GM23248 (cell line): ENCODE data around the gene ME2. TPM values are rescaled to one million over a fixed set of nuclear protein-coding genes. Genes with fewer than 3 reads are reported as not detected.
"Not testable (repeated sequence)": the region's sequence is repeated elsewhere in the genome, so short reads cannot be mapped to it uniquely, and the experiment has no call there.

Experiments
- DNase-seq: peaks from one replicate; pipeline ENCODE4 v3.0.0-alpha.2; 2015
- H2AFZ ChIP-seq: fragments of 200-600 bp; sonication (generic); 2 replicates; pipeline ENCODE4 v1.6.1; 2016; ENCODE audit warnings: antibody characterized with exemption
- H3F3A ChIP-seq: fragments of 200-600 bp; sonication (generic); 2 replicates; pipeline ENCODE4 v1.6.1; 2016; ENCODE audit warnings: mild to moderate bottlenecking, antibody characterized with exemption, mixed run types; ENCODE audit not compliant: insufficient read depth
- H3K27ac ChIP-seq: fragments of 200-600 bp; sonication (generic); 2 replicates; pipeline ENCODE4 v1.5.1; 2016; ENCODE audit warnings: mild to moderate bottlenecking
- H3K27me3 ChIP-seq: fragments of 200-600 bp; sonication (generic); replicated peaks from 2 replicates; pipeline ENCODE4 v1.6.1; 2016; ENCODE audit warnings: mild to moderate bottlenecking; ENCODE audit not compliant: insufficient read depth
- H3K36me3 ChIP-seq: fragments of 200-600 bp; sonication (generic); 2 replicates; pipeline ENCODE4 v1.6.1; 2016; ENCODE audit warnings: low read depth, mild to moderate bottlenecking
- H3K4me1 ChIP-seq: fragments of 200-600 bp; sonication (generic); 2 replicates; pipeline ENCODE4 v1.6.1; 2016; ENCODE audit warnings: mild to moderate bottlenecking; ENCODE audit not compliant: insufficient read depth
- H3K4me2 ChIP-seq: fragments of 200-600 bp; sonication (generic); one replicate; pipeline ENCODE4 v1.6.1; 2016; ENCODE audit warnings: mild to moderate bottlenecking; ENCODE audit not compliant: unreplicated experiment
- H3K4me3 ChIP-seq: fragments of 200-600 bp; sonication (generic); 2 replicates; pipeline ENCODE4 v1.5.1; 2016; ENCODE audit warnings: mild to moderate bottlenecking
- H3K79me2 ChIP-seq: fragments of 200-600 bp; sonication (generic); 2 replicates; pipeline ENCODE4 v1.6.1; 2016; ENCODE audit warnings: mild to moderate bottlenecking; ENCODE audit not compliant: insufficient read depth
- H3K9ac ChIP-seq: fragments of 200-600 bp; sonication (generic); 2 replicates; pipeline ENCODE4 v1.6.1; 2016; ENCODE audit warnings: mild to moderate bottlenecking
- H3K9me2 ChIP-seq: fragments of 200-600 bp; sonication (generic); 2 replicates; pipeline ENCODE4 v1.6.1; 2016; ENCODE audit warnings: mixed run types, mild to moderate bottlenecking, moderate library complexity; ENCODE audit not compliant: insufficient read depth
- H3K9me3 ChIP-seq: fragments of 200-600 bp; sonication (generic); one replicate; pipeline ENCODE4 v1.6.1; 2017; ENCODE audit warnings: low read depth
- H4K20me1 ChIP-seq: fragments of 200-600 bp; sonication (generic); 2 replicates; pipeline ENCODE4 v1.6.0; 2016; ENCODE audit not compliant: insufficient read depth
- EZH2 ChIP-seq: fragments of 200-600 bp; sonication (generic); IDR thresholded peaks from 2 replicates; pipeline ENCODE4 v1.6.1; 2018; ENCODE audit warnings: antibody characterized with exemption, mild to moderate bottlenecking; ENCODE audit not compliant: insufficient read depth, poor library complexity, severe bottlenecking
- EZH2phosphoT487 ChIP-seq: fragments of 200-600 bp; sonication (generic); IDR thresholded peaks from 2 replicates; pipeline ENCODE4 v1.6.1; 2018; ENCODE audit warnings: antibody characterized with exemption, moderate library complexity, mild to moderate bottlenecking, low read depth; ENCODE audit not compliant: insufficient read depth
- WGBS, 2 experiments: methylation state at CpG; one replicate each; pipeline ENCODE4 v1.1.6; 2015 to 2017; ENCODE audit warnings: low lambda C conversion rate in 2 of 2, low coverage in 1 of 2; ENCODE audit errors: missing lambda C conversion rate in 2 of 2; 5-methylcytosine and 5-hydroxymethylcytosine counted together
- in situ Hi-C: fragments of 300-500 bp; cut with MboI; formaldehyde crosslinking; loops from 2 replicates; pipeline ENCODE4 v1.15.0; 2020
- polyA plus RNA-seq: library from polyadenylated mRNA; unstranded; fragments of >200 nt; fragmentation: Nextera tagmentation; extraction: Ambion mirVana; gene quantifications from 2 replicates; pipeline ENCODE4 v1.2.1, GENCODE V29; 2016
- total RNA-seq: library from RNA; depleted of rRNA; stranded (reverse); fragments of >200 nt; shearing (Covaris generic); gene quantifications from 2 replicates; pipeline ENCODE4 v1.2.3, GENCODE V29; 2014; rRNA removed

The ME2 gene
- total RNA-seq, result 24.5 and 32.2 TPM in 2 replicates
- polyA plus RNA-seq, result 24.1 and 25.6 TPM in 2 replicates

DNA sequence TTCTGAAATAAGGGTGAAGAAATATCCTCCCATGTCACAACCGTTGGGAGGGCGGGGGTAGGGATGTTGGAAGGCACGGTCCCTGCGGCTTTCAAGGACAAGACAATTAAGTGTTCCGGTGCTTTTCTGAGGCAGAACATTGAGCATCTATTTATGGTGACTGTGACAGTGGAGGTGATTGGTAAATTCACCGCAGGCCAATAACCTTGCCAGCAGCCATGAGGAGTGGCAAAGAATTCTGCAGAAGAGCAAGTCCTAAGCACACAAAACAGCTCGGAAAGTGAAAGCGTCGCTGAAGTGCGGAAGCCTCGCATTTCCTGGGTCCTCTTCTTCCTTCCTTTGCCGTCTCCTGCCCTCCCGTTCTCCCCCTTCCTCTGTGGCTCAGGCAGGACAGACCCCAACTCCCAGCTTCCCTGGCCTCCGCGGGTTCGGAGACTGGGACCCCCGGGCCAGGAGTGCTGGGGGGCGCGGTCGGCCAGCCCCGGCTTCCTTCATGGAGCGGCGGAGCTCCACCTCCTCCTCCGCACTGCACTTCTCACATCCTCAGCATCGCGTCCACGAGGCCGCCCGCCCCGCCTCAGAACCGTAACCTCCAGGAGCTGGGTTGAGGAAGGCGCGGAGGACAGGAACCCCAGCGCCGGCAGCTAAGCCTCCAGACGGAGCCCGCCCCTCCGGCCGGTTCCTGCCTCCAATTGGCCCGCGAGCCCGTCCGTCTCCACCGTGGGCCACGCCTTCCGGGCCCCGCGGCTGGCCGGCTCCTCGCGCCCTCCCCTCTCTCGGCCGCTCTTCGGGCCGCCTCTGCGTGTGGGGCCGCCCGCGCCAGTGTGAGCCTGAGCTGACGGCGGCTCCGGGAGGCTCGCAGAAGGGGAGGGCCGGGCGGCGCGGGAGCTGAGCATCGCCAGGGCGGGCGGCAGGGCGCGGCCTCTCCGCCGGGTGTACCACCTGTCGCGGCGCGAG is at the start of gene ME2:
Gene ME2, plus strand, starts transcription at position 774 of the 957 bp plus-strand sequence. CDS start 16,703 bp downstream, outside the sequence.
- no peaks in the 10 kb centered on the region for H3K36me3 ChIP-seq
- H3K4me1 ChIP-seq, result peaks cover 7% of the 10 kb centered on the region
- no peaks in the 10 kb centered on the region for H3K9me2 ChIP-seq
- H2AFZ ChIP-seq, result peak within 1 kb of the TSS; percentile 97
- H3K4me2 ChIP-seq, result peak within 1 kb of the TSS; percentile 97
- H3K4me3 ChIP-seq, result peak within 1 kb of the TSS; percentile 97
- no peaks in the 10 kb centered on the region for H3K9me3 ChIP-seq
- TF ChIP-seq EZH2phosphoT487 (no peak), EZH2 (no peak)
- peak; percentile 96 for DNase-seq
- H3K27ac ChIP-seq, result peak within 1 kb of the TSS; percentile 64
- H3K79me2 ChIP-seq, result peaks cover 37% of the 10 kb centered on the region
- H3K27me3 ChIP-seq, result no peaks in the 10 kb centered on the region
- WGBS, 2 experiments, result 1 to 2% methylated on average over 25 to 72 of the region's 78 CpGs
- peaks cover 9% of the 10 kb centered on the region; the same call in 1 of the 2 replicates for H3F3A ChIP-seq
- in situ Hi-C loops, result no loop called here
- H3K9ac ChIP-seq, result peak within 1 kb of the TSS; percentile 83
- H4K20me1 ChIP-seq, result no peaks in the 10 kb centered on the region

DNA sequence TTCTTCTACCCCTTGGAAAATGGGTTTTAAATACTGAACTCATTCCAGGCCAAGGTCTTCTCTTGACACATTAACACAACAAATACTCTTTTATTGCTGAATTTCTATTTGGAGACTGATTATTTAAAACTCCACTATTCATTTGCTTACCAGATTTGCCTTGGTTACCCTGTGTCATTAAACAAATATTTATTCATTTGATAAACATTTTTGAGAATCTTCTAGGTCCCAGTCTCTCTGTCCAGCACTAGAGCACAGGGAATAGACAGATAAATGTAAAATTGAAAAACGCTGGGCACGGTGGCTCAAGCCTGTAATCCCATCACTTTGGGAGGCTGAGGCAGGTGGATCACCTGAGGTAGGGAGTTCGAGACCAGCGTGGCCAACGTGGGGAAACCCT is 49.3 kb upstream of the ME2 start:
- no peaks in the 10 kb centered on the region for H3F3A ChIP-seq
- no peaks in the 10 kb centered on the region for H3K9me2 ChIP-seq
- in situ Hi-C loops, result no loop called here
- WGBS, 2 experiments, result 51 to 56% methylated on average over 5 of the region's 5 CpGs
- H2AFZ ChIP-seq, result no peak overlapping the region
- H3K4me3 ChIP-seq, result no peak overlapping the region
- no peak overlapping the region for H3K27ac ChIP-seq
- peaks cover 3% of the 10 kb centered on the region; the same call in 1 of the 2 replicates for H3K27me3 ChIP-seq
- H3K79me2 ChIP-seq, result no peaks in the 10 kb centered on the region
- no peak for DNase-seq
- TF ChIP-seq EZH2phosphoT487 (no peak), EZH2 (no peak)
- H3K9me3 ChIP-seq, result no peaks in the 10 kb centered on the region
- H4K20me1 ChIP-seq, result no peaks in the 10 kb centered on the region
- H3K4me1 ChIP-seq, result no peaks in the 10 kb centered on the region
- no peak overlapping the region for H3K4me2 ChIP-seq
- no peaks in the 10 kb centered on the region for H3K36me3 ChIP-seq
- no peak overlapping the region for H3K9ac ChIP-seq

DNA sequence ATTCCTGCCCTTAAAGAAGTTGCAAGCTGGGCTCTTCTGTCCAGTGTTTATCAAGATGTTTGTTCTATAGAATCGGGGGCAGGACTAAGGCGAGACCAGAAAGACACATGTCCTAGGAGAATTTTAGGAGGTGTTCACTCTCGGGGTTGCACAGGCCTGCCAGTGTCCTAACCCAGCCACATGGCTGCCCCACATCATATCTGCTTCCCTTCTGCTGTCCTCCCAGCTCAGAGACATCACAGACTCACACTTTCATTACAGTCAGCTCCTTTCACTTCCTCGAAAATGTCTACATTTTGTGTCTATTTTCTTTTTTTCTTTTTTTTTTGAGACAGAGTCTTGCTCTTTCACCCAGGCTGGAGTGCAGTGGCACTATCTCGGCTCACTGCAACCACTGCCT is 48.4 kb upstream of the ME2 start:
- no peaks in the 10 kb centered on the region for H3K9me3 ChIP-seq
- no peaks in the 10 kb centered on the region for H3K36me3 ChIP-seq
- DNase-seq, result no peak
- TF ChIP-seq EZH2phosphoT487, result no peak
- TF ChIP-seq EZH2, result no peak
- no peaks in the 10 kb centered on the region for H4K20me1 ChIP-seq
- H3K27ac ChIP-seq, result no peak overlapping the region
- H3K9ac ChIP-seq, result no peak overlapping the region
- H2AFZ ChIP-seq, result no peak overlapping the region
- no peaks in the 10 kb centered on the region for H3K9me2 ChIP-seq
- no peak overlapping the region for H3K4me2 ChIP-seq
- no peaks in the 10 kb centered on the region for H3F3A ChIP-seq
- no peak overlapping the region for H3K4me3 ChIP-seq
- WGBS, 2 experiments, result 73% methylated on average over 5 of the region's 5 CpGs
- in situ Hi-C loops, result no loop called here
- H3K4me1 ChIP-seq, result no peaks in the 10 kb centered on the region
- H3K79me2 ChIP-seq, result no peaks in the 10 kb centered on the region
- peaks cover 3% of the 10 kb centered on the region; the same call in 1 of the 2 replicates for H3K27me3 ChIP-seq

DNA sequence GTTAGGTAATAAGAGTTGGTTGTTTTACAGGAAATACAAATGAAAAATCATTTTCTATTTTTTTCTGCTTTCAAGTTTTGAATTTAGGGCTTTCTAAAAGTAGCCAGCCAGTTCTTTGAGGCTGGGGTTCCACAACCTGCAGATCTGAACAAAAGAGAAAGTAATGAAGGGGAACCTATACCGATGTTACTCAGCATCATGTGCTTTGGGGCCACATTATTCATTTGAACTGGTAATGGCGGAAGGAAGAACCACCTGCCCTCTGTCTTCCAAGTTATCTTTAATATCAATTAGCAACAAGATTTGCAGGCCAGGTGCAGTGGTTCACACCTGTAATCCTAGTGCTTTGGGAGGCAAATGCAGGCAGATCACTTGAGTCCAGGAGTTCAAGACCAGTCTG is 46.2 kb upstream of the ME2 start:
- Histone ChIP-seq H3K4me2 (no peak overlapping the region), H3F3A (no peaks in the 10 kb centered on the region), H4K20me1 (no peaks in the 10 kb centered on the region), H2AFZ (no peak overlapping the region), H3K27ac (no peak overlapping the region), H3K4me1 (peaks cover 6% of the 10 kb centered on the region; the same call in 1 of the 2 replicates), H3K9ac (no peak overlapping the region), H3K27me3 (peaks cover 3% of the 10 kb centered on the region; the same call in 1 of the 2 replicates), H3K4me3 (no peak overlapping the region), H3K36me3 (no peaks in the 10 kb centered on the region), H3K9me2 (no peaks in the 10 kb centered on the region), H3K9me3 (no peaks in the 10 kb centered on the region), H3K79me2 (no peaks in the 10 kb centered on the region)
- DNase-seq, result no peak
- in situ Hi-C loops, result no loop called here
- 89 to 98% methylated on average over 2 of the region's 2 CpGs for WGBS, 2 experiments
- no peak for TF ChIP-seq EZH2
- no peak for TF ChIP-seq EZH2phosphoT487

DNA sequence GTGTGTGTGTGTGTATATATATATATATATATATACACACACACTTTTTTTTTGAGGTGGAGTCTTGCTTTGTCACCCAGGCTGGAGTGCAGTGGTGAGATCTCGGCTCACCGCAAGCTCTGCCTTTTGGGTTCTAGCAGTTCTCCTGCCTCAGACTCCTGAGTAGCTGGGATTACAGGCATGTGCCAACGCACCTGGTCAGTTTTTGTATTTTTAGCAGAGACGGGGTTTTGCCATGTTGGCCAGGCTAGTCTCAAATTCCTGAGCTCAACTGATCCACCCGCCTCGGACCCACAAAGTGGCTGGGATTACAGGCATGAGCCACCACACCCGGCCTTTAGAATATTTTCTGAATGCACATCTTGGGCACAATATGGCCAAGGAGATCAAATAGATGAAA is 45.4 kb upstream of the ME2 start:
- H3K79me2 ChIP-seq, DNase-seq, H3F3A ChIP-seq, H3K4me1 ChIP-seq, H3K9ac ChIP-seq, H4K20me1 ChIP-seq, in situ Hi-C loops, H3K4me3 ChIP-seq, H3K27me3 ChIP-seq, H3K27ac ChIP-seq, H3K4me2 ChIP-seq, H3K9me3 ChIP-seq, H3K9me2 ChIP-seq, H2AFZ ChIP-seq, H3K36me3 ChIP-seq: not testable (repeated sequence)
- 85 to 87% methylated on average over 7 of the region's 7 CpGs for WGBS, 2 experiments
